Tibial artery (tissue), 4 donors: ENCODE data around the gene ZNF469.

Source experiments
- DNase-seq, 2 donors: peaks; one replicate each; pipeline ENCODE4 v3.0.0-alpha.2; 2019
- H3K27ac ChIP-seq, 2 donors: fragments of 200-600 bp; sonication (generic) in 1 of 2; 1 replicate in 1 of 2; 2 replicates in 1 of 2; pipeline ENCODE4 v1.5.1; 2018 to 2019; ENCODE audit warnings: mild to moderate bottlenecking in 1 of 2
- H3K27me3 ChIP-seq, 2 donors: fragments of 200-600 bp; sonication (generic) in 1 of 2; one replicate each; pipeline versions ENCODE4 v1.5.1 to v1.6.0; 2016 to 2019
- H3K36me3 ChIP-seq, 3 donors: fragments of 200-600 bp; sonication (generic) in 2 of 3; one replicate each; pipeline ENCODE4 v1.5.1; 2016 to 2019; ENCODE audit warnings: mild to moderate bottlenecking in 2 of 3
- H3K4me1 ChIP-seq, 4 donors: fragments of 200-600 bp; sonication (generic) in 2 of 4; 1 replicate in 3 of 4; 2 replicates in 1 of 4; pipeline ENCODE4 v1.5.1; 2016 to 2019
- H3K4me3 ChIP-seq, 2 donors: fragments of 200-600 bp; sonication (generic) in 1 of 2; 1 replicate in 1 of 2; 2 replicates in 1 of 2; pipeline ENCODE4 v1.5.1; 2018 to 2019; ENCODE audit warnings: mild to moderate bottlenecking in 2 of 2
- H3K9me3 ChIP-seq, 3 donors: fragments of 200-600 bp; sonication (generic) in 1 of 3; one replicate each; pipeline ENCODE4 v1.5.1; 2016 to 2019
- intact Hi-C: fragments of 100-400 bp; cut with DNase I; formaldehyde crosslinking; loops from one replicate; pipeline ENCODE4 v1.15.0; 2023; ENCODE audit warnings: low total_unique reads
- TF ChIP-seq, protein P1 (sequence below), 2 experiments: fragments of 200-600 bp in 1 of 2; fragments of 450-650 bp in 1 of 2; IDR thresholded peaks; one replicate each; pipeline ENCODE4 v1.5.1; 2017 to 2019; ENCODE audit warnings: antibody characterized with exemption in 2 of 2, mild to moderate bottlenecking in 1 of 2, moderate library complexity in 1 of 2

ZNF469 gene

GRCh38 chr16:88349153-88349902 is 33.4 kb upstream of the ZNF469 start:
- H3K27me3 ChIP-seq = no peaks in the 10 kb centered on the region
- H3K4me3 ChIP-seq = no peak overlapping the region
- no peaks in the 10 kb centered on the region for H3K36me3 ChIP-seq
- H3K27ac ChIP-seq = no peak overlapping the region
- no peaks in the 10 kb centered on the region for H3K9me3 ChIP-seq
- TF ChIP-seq, protein P1, sequence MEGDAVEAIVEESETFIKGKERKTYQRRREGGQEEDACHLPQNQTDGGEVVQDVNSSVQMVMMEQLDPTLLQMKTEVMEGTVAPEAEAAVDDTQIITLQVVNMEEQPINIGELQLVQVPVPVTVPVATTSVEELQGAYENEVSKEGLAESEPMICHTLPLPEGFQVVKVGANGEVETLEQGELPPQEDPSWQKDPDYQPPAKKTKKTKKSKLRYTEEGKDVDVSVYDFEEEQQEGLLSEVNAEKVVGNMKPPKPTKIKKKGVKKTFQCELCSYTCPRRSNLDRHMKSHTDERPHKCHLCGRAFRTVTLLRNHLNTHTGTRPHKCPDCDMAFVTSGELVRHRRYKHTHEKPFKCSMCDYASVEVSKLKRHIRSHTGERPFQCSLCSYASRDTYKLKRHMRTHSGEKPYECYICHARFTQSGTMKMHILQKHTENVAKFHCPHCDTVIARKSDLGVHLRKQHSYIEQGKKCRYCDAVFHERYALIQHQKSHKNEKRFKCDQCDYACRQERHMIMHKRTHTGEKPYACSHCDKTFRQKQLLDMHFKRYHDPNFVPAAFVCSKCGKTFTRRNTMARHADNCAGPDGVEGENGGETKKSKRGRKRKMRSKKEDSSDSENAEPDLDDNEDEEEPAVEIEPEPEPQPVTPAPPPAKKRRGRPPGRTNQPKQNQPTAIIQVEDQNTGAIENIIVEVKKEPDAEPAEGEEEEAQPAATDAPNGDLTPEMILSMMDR (IDR thresholded peaks at IDR 0.05) = no peak
- no peak for DNase-seq
- intact Hi-C loops = no loop called here
- H3K4me1 ChIP-seq = no peaks in the 10 kb centered on the region

DNA sequence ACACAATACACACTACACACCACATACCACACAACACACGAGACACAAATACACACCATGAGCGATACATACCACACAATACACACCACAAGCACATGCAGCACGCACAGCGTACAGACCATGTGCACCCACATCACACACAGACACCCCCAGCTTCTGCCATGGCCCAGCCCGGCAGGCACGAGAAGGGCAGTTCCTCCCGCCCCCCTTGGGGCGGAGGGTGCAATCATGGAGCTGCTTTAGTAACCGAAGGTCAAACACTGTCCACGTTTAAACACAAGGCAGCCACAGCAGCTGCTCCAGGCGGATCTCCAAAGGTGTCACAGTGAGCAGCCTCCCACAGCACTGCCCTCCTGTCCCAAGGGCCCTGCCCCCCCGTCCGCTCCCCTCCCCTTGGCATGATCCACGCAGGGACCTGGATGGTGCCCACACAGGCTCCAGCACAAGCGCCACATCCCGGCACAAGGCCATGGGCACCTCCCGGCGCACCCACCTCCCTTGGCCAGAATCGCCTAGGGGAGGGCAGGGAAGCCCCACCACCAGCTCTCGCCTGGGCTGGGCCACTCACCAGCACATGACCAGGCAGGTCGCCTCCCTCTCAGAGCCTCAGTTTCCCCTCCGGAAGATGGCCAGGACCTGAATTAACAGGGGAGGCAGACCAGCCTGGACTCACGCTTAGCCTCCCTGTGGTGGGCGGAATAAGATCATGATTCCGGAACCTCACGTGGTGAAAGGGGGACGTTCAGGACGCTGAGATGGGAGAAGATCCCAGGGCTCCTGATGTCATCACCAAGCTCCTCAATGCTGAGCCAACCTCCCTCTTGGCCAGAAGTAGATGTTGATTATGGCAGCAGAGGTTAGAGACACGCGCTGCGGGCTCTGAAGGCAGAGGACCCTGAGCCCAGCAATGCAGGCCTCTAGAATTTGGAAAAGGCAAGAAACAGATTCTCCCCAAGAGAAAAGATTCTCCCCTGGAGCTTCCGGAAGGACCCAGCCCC is 32.6 kb upstream of the ZNF469 start:
- H3K4me1 ChIP-seq = no peaks in the 10 kb centered on the region
- TF ChIP-seq, protein P1 (IDR thresholded peaks at IDR 0.05) = no peak
- H3K27me3 ChIP-seq = no peaks in the 10 kb centered on the region
- no peak overlapping the region for H3K27ac ChIP-seq
- intact Hi-C loops = no loop called here
- no peaks in the 10 kb centered on the region for H3K36me3 ChIP-seq
- H3K9me3 ChIP-seq = no peaks in the 10 kb centered on the region
- DNase-seq = no peak
- H3K4me3 ChIP-seq = no peak overlapping the region

GRCh38 chr16:88350922-88351321 is 31.8 kb upstream of the ZNF469 start:
- H3K27me3 ChIP-seq = no peaks in the 10 kb centered on the region
- H3K4me3 ChIP-seq = no peak overlapping the region
- no peaks in the 10 kb centered on the region for H3K36me3 ChIP-seq
- H3K4me1 ChIP-seq = no peaks in the 10 kb centered on the region
- H3K9me3 ChIP-seq = no peaks in the 10 kb centered on the region
- no peak overlapping the region for H3K27ac ChIP-seq
- intact Hi-C loops = no loop called here
- TF ChIP-seq, protein P1 (IDR thresholded peaks at IDR 0.05) = no peak
- no peak for DNase-seq

- Histone ChIP-seq H3K4me1 (no peaks in the 10 kb centered on the region), H3K27ac (no peak overlapping the region), H3K9me3 (no peaks in the 10 kb centered on the region), H3K4me3 (no peak overlapping the region), H3K27me3 (no peaks in the 10 kb centered on the region), H3K36me3 (no peaks in the 10 kb centered on the region)
- intact Hi-C loops = no loop called here
- TF ChIP-seq, protein P1 (IDR thresholded peaks at IDR 0.05) = no peak
- DNase-seq = no peak
These were observed 31.2 kb upstream of the ZNF469 start for GRCh38 chr16:88351491-88352101.

- H3K9me3 ChIP-seq = no peaks in the 10 kb centered on the region
These were observed 30.2 kb upstream of the ZNF469 start for GRCh38 chr16:88352261-88353200.

More at GRCh38 chr16:88352261-88353200, 30.2 kb upstream of the ZNF469 start:
- Histone ChIP-seq H3K27ac (no peak overlapping the region), H3K4me1 (no peaks in the 10 kb centered on the region), H3K27me3 (no peaks in the 10 kb centered on the region), H3K36me3 (no peaks in the 10 kb centered on the region), H3K4me3 (no peak overlapping the region)
- intact Hi-C loops = no loop called here
- DNase-seq = no peak
- TF ChIP-seq, protein P1 (IDR thresholded peaks at IDR 0.05) = no peak
